HUES48 (cell line): ENCODE data around the gene FGF22.
"Not testable (repeated sequence)": the region's sequence is repeated elsewhere in the genome, so short reads cannot be mapped to it uniquely, and the experiment has no call there.

ENCODE experiments used
- H3K27ac ChIP-seq: one replicate; pipeline ENCODE4 v1.7.0; 2013; ENCODE audit warnings: low read depth, low read length, inconsistent platforms
- H3K27me3 ChIP-seq: 2 replicates; pipeline ENCODE4 v1.6.1; 2013; ENCODE audit warnings: mild to moderate bottlenecking, low read length; ENCODE audit not compliant: control insufficient read depth, insufficient read depth
- H3K36me3 ChIP-seq: 2 replicates; pipeline ENCODE4 v1.6.1; 2013; ENCODE audit warnings: low read length; ENCODE audit not compliant: control insufficient read depth, insufficient read depth
- H3K4me1 ChIP-seq: 2 replicates; pipeline ENCODE4 v1.6.1; 2013; ENCODE audit warnings: mild to moderate bottlenecking, low read length; ENCODE audit not compliant: control insufficient read depth, insufficient read depth
- H3K4me3 ChIP-seq: 2 replicates; pipeline ENCODE4 v1.5.1; 2013; ENCODE audit warnings: mild to moderate bottlenecking, low read depth, low read length
- H3K9ac ChIP-seq: 2 replicates; pipeline ENCODE4 v1.6.1; 2013; ENCODE audit warnings: mild to moderate bottlenecking, low read depth, low read length, moderate library complexity
- H3K9me3 ChIP-seq: 2 replicates; pipeline ENCODE4 v1.6.1; 2013; ENCODE audit warnings: low read length; ENCODE audit not compliant: control insufficient read depth, insufficient read depth

Gene FGF22

GRCh38 chr19:623974-624373 is 15.7 kb upstream of the FGF22 start:
- Histone ChIP-seq H3K27me3 (no peaks in the 10 kb centered on the region), H3K9me3 (no peaks in the 10 kb centered on the region), H3K9ac (no peak overlapping the region), H3K27ac (no peak overlapping the region), H3K4me1 (no peaks in the 10 kb centered on the region), H3K36me3 (peaks cover 77% of the 10 kb centered on the region), H3K4me3 (no peak overlapping the region)

- no peaks in the 10 kb centered on the region for H3K4me1 ChIP-seq
- H3K9me3 ChIP-seq: no peaks in the 10 kb centered on the region
- no peak overlapping the region for H3K9ac ChIP-seq
- no peak overlapping the region for H3K27ac ChIP-seq
- no peaks in the 10 kb centered on the region for H3K27me3 ChIP-seq
- H3K4me3 ChIP-seq: no peak overlapping the region
- H3K36me3 ChIP-seq: peaks cover 76% of the 10 kb centered on the region
Observed at GRCh38 chr19:624433-625109, 15.1 kb upstream of the FGF22 start.

DNA sequence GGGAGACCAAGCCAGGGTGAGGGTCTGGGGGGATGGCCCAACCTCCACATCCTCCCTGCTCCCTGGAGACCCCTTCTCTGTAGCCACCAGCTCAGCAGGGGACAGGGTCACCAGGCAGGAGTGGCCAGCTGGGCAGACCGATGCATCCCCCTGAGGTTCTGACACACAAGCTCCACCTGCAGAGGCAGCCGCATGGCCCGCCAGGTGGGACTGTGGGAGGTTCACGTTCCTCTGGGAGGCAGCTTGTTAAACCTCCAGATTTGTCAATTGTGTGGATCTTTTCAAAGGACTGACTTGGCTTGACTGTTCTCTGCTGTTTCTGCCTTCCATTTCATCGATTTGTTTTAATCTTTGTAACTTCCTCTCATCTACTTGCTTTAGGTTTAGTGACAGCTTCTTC is 14.4 kb upstream of the FGF22 start:
- Histone ChIP-seq H3K27ac (no peak overlapping the region), H3K27me3 (no peaks in the 10 kb centered on the region), H3K4me3 (no peak overlapping the region), H3K36me3 (peaks cover 74% of the 10 kb centered on the region), H3K4me1 (no peaks in the 10 kb centered on the region), H3K9ac (no peak overlapping the region), H3K9me3 (no peaks in the 10 kb centered on the region)

- not testable (repeated sequence) for H3K4me3 ChIP-seq, H3K27me3 ChIP-seq
- peaks cover 75% of the 10 kb centered on the region for H3K36me3 ChIP-seq
Observed at GRCh38 chr19:626566-626965, 13.1 kb upstream of the FGF22 start.

GRCh38 chr19:628168-628567 is 11.5 kb upstream of the FGF22 start:
- Histone ChIP-seq H3K9ac (no peak overlapping the region), H3K9me3 (no peaks in the 10 kb centered on the region), H3K4me3 (no peak overlapping the region), H3K27me3 (no peaks in the 10 kb centered on the region), H3K27ac (no peak overlapping the region), H3K36me3 (peaks cover 61% of the 10 kb centered on the region), H3K4me1 (peaks cover 3% of the 10 kb centered on the region; the same call in 1 of the 2 replicates)

More at GRCh38 chr19:626566-626965, 13.1 kb upstream of the FGF22 start:
- not testable (repeated sequence) for H3K9ac ChIP-seq, H3K9me3 ChIP-seq, H3K4me1 ChIP-seq, H3K27ac ChIP-seq

GRCh38 chr19:629515-629914 is 10.2 kb upstream of the FGF22 start:
- not testable (repeated sequence) for H3K4me3 ChIP-seq, H3K4me1 ChIP-seq, H3K27me3 ChIP-seq, H3K9me3 ChIP-seq, H3K9ac ChIP-seq, H3K27ac ChIP-seq
- H3K36me3 ChIP-seq: peaks cover 47% of the 10 kb centered on the region

- Histone ChIP-seq H3K27me3 (no peaks in the 10 kb centered on the region), H3K4me1 (peaks cover 3% of the 10 kb centered on the region; the same call in 1 of the 2 replicates), H3K9me3 (no peaks in the 10 kb centered on the region), H3K27ac (no peak overlapping the region), H3K9ac (no peak overlapping the region), H3K4me3 (no peak overlapping the region), H3K36me3 (peaks cover 41% of the 10 kb centered on the region)
Observed at GRCh38 chr19:629961-630714, 9.5 kb upstream of the FGF22 start.

DNA sequence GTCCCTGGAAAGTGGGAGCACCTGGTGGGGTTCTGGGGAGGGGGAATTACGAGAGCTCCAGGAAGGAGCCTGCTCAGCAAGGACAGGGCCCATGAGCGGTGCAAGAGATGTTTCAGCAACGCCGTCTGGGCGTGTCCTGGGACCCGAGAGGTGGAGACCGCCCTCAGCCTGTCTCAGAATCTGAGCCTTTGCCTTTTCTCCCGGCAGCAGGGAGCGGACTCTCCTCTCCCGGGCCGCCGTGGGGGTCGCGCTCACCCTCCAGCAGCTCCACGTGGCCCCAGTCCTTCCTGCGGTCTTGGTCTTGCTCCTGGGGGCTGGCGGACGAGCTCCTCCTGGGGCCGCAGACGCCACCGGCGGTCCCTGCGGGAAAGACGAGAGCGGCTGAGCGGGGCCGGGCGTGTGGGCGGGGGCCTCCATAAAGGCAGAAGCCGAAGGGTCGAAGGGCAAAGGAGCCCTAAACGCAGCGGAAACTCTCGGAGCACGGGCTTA is 7.1 kb upstream of the FGF22 start:
- H3K9me3 ChIP-seq: no peaks in the 10 kb centered on the region
- H3K4me1 ChIP-seq: peaks cover 3% of the 10 kb centered on the region; the same call in 1 of the 2 replicates
- peak overlapping the region; percentile 99 for H3K4me3 ChIP-seq
- H3K27me3 ChIP-seq: 0 out of 2 replicates have a peak, but pooled peaks cover 3% of the 10 kb centered on the region
- H3K27ac ChIP-seq: peak overlapping the region; percentile 69
- peaks cover 26% of the 10 kb centered on the region for H3K36me3 ChIP-seq
- H3K9ac ChIP-seq: peak overlapping the region; percentile 83

- Histone ChIP-seq H3K27me3 (peaks cover 4% of the 10 kb centered on the region), H3K36me3 (peaks cover 22% of the 10 kb centered on the region), H3K4me3 (peak within 1 kb of the TSS; percentile 99), H3K4me1 (peaks cover 3% of the 10 kb centered on the region; the same call in 1 of the 2 replicates), H3K9ac (peak within 1 kb of the TSS; percentile 83), H3K9me3 (no peaks in the 10 kb centered on the region), H3K27ac (peak within 1 kb of the TSS; percentile 69)
Observed at GRCh38 chr19:633068-633785, 6.5 kb upstream of the FGF22 start, which contains the start of gene POLRMT. POLRMT (minus strand) TSS chr19:633537; CDS start chr19:633512, 25 bp downstream.

DNA sequence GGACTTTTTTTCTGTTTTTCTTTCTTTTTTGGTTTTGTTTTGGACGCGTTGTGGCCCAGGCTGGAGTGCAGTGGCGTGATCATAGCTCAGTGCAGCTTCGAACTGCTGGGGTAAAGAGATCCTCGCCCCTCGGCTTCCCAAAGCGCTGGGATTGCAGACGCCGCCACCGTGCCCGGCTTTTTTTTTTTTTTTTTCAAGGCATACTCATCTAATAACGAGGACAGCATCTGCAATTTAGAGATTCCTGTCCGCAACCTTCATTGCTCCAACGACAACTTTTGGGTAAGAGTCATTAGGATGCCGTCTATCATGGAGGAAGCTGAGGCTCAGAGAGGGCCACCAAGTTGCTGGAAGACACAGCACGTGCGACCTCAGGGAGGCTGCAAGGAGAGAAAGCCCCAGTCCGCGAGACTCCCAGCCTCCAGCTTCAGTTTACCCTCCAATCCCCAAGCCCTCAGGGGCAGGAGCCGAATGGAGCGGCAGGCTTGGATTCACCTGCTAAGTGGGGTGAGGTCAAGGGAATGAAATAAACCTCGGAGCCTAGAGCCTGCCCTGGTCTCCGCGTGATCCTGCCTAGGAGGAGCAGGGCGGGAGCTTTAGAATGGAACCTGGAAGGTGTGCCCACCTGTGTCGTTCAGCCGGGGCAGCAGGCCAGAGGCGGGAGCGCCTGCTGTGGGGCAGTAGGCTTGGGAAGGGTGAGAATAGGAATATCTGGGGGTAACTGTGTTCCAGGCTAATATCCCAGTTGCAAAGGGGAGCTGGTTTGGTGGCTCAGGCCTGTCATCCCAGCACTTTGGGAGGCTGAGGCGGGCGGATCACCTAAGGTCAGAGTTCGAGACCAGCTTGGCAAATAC is 5.7 kb upstream of the FGF22 start:
- H3K36me3 ChIP-seq: peaks cover 14% of the 10 kb centered on the region
- no peaks in the 10 kb centered on the region for H3K9me3 ChIP-seq
- H3K27me3 ChIP-seq: peaks cover 12% of the 10 kb centered on the region
- H3K4me3 ChIP-seq: peak overlapping the region; percentile 99
- no peak overlapping the region; the same call in 1 of the 2 replicates for H3K9ac ChIP-seq
- peak overlapping the region; percentile 47 for H3K27ac ChIP-seq
- peaks cover 3% of the 10 kb centered on the region; the same call in 1 of the 2 replicates for H3K4me1 ChIP-seq
